ENCODE results near the gene RAP1A.

RAP1A gene

DNA sequence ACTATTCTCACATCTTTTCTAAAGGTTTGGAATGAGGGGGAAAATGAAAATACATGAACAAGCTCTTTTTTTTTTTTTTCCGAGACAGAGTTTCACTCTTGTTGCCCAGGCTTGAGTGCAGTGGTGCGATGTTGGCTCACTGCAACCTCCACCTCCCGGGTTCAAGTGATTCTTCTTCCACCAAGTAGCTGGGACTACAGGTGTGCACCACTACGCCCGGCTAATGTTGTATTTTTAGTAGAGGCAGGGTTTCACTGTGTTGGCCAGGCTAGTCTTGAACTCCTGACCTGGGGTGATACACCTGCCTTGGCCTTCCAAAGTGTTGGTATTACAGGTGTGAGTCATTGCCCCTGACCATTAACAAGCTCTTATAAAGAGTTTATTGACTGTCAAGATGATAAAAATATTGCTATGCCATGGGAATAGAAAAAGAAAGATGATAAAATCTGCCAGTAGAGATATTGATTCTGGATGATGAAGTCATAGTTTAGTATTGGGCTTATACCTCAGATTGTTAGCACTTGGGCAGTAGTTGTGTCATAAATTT lies 83.0 kb downstream of the RAP1A start:
- H3K9ac ChIP-seq (ENCODE audit: low read depth, low read length), result no peak overlapping the region
- no peaks in the 10 kb centered on the region for H3K9me3 ChIP-seq (ENCODE audit: insufficient read depth, low read length, severe bottlenecking)
- ATAC-seq (ENCODE audit: insufficient read depth, low read depth) (no peak), DNase-seq (no peak)
- no peak overlapping the region for H3K4me2 ChIP-seq (ENCODE audit: insufficient read depth, low read length)
- no peak overlapping the region for H2AFZ ChIP-seq (ENCODE audit: low read depth, low read length)
- H3K27ac ChIP-seq (ENCODE audit: low read length), result no peak overlapping the region
- H3K36me3 ChIP-seq (ENCODE audit: insufficient read depth, low read length), result peaks cover 71% of the 10 kb centered on the region
- H3K79me2 ChIP-seq (ENCODE audit: insufficient read depth, low read length), result no peaks in the 10 kb centered on the region
- no peak overlapping the region for H3K4me3 ChIP-seq (ENCODE audit: low read depth in 1 of 2, low read length in 2 of 2)
- TF ChIP-seq, protein P1, sequence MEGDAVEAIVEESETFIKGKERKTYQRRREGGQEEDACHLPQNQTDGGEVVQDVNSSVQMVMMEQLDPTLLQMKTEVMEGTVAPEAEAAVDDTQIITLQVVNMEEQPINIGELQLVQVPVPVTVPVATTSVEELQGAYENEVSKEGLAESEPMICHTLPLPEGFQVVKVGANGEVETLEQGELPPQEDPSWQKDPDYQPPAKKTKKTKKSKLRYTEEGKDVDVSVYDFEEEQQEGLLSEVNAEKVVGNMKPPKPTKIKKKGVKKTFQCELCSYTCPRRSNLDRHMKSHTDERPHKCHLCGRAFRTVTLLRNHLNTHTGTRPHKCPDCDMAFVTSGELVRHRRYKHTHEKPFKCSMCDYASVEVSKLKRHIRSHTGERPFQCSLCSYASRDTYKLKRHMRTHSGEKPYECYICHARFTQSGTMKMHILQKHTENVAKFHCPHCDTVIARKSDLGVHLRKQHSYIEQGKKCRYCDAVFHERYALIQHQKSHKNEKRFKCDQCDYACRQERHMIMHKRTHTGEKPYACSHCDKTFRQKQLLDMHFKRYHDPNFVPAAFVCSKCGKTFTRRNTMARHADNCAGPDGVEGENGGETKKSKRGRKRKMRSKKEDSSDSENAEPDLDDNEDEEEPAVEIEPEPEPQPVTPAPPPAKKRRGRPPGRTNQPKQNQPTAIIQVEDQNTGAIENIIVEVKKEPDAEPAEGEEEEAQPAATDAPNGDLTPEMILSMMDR (IDR thresholded peaks at IDR 0.05; ENCODE audit: borderline replicate concordance, extremely low read depth, low read length, poor library complexity, severe bottlenecking), result no peak
- no peak for TF ChIP-seq EZH2 (IDR thresholded peaks at IDR 0.05; ENCODE audit: borderline replicate concordance, low read depth, low read length, severe bottlenecking)
- H3K4me1 ChIP-seq (ENCODE audit: insufficient read depth, low read length), result no peaks in the 10 kb centered on the region
- no peaks in the 10 kb centered on the region for H3K27me3 ChIP-seq (ENCODE audit: insufficient read depth, low read length, poor library complexity)
- no peaks in the 10 kb centered on the region for H4K20me1 ChIP-seq (ENCODE audit: insufficient read depth, low read length)

DNA sequence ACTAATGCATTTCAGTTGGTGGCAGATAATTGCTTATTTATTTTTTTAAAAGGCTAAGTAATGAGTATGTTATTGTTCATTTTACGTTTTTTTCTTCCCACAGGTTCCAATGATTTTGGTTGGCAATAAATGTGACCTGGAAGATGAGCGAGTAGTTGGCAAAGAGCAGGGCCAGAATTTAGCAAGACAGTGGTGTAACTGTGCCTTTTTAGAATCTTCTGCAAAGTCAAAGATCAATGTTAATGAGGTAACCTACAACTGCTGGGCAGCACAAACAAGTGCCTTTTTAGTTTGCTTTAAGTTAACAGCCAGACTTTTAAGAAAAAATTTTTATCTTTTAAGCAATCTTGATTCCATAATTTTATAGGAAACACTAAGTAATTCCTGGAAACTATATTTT lies 84.7 kb downstream of the RAP1A start:
- H3K4me1 ChIP-seq (ENCODE audit: insufficient read depth, low read length), result no peaks in the 10 kb centered on the region
- no peak overlapping the region for H3K27ac ChIP-seq (ENCODE audit: low read length)
- H3K79me2 ChIP-seq (ENCODE audit: insufficient read depth, low read length), result no peaks in the 10 kb centered on the region
- H3K4me3 ChIP-seq (ENCODE audit: low read depth in 1 of 2, low read length in 2 of 2), result no peak overlapping the region
- no peaks in the 10 kb centered on the region for H3K27me3 ChIP-seq (ENCODE audit: insufficient read depth, low read length, poor library complexity)
- H4K20me1 ChIP-seq (ENCODE audit: insufficient read depth, low read length), result no peaks in the 10 kb centered on the region
- peaks cover 77% of the 10 kb centered on the region for H3K36me3 ChIP-seq (ENCODE audit: insufficient read depth, low read length)
- DNase-seq (no peak), ATAC-seq (ENCODE audit: insufficient read depth, low read depth) (no peak)
- no peak overlapping the region for H2AFZ ChIP-seq (ENCODE audit: low read depth, low read length)
- no peak overlapping the region for H3K4me2 ChIP-seq (ENCODE audit: insufficient read depth, low read length)
- no peaks in the 10 kb centered on the region for H3K9me3 ChIP-seq (ENCODE audit: insufficient read depth, low read length, severe bottlenecking)
- no peak for TF ChIP-seq EZH2 (IDR thresholded peaks at IDR 0.05; ENCODE audit: borderline replicate concordance, low read depth, low read length, severe bottlenecking)
- TF ChIP-seq, protein P1 (IDR thresholded peaks at IDR 0.05; ENCODE audit: borderline replicate concordance, extremely low read depth, low read length, poor library complexity, severe bottlenecking), result no peak
- no peak overlapping the region for H3K9ac ChIP-seq (ENCODE audit: low read depth, low read length)

DNA sequence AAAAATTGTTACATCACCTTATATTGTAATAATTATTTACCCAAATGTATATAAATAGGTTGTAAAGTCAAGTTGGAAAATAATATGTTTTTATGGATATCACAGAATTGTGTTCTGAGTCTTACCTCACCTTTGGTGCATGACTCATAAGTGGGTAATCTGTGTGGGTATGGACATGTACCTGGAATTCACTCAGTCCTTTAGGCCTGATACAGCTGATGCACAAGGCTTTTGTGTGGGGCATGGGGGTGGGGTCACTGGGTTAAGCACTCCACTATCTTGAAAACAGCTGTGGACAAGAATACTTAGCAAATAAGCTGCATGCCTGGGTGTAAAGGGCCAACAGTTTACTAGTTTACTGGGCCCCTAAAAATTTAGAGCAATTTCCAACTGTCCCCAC lies 85.2 kb downstream of the RAP1A start:
- no peaks in the 10 kb centered on the region for H4K20me1 ChIP-seq (ENCODE audit: insufficient read depth, low read length)
- ATAC-seq (ENCODE audit: insufficient read depth, low read depth) (no peak), DNase-seq (no peak)
- no peak overlapping the region for H3K27ac ChIP-seq (ENCODE audit: low read length)
- no peak overlapping the region for H3K4me3 ChIP-seq (ENCODE audit: low read depth in 1 of 2, low read length in 2 of 2)
- no peak overlapping the region for H3K4me2 ChIP-seq (ENCODE audit: insufficient read depth, low read length)
- H3K9ac ChIP-seq (ENCODE audit: low read depth, low read length), result no peak overlapping the region
- H3K36me3 ChIP-seq (ENCODE audit: insufficient read depth, low read length), result peaks cover 77% of the 10 kb centered on the region
- H3K79me2 ChIP-seq (ENCODE audit: insufficient read depth, low read length), result no peaks in the 10 kb centered on the region
- H3K27me3 ChIP-seq (ENCODE audit: insufficient read depth, low read length, poor library complexity), result no peaks in the 10 kb centered on the region
- TF ChIP-seq EZH2 (IDR thresholded peaks at IDR 0.05; ENCODE audit: borderline replicate concordance, low read depth, low read length, severe bottlenecking), result no peak
- TF ChIP-seq, protein P1 (IDR thresholded peaks at IDR 0.05; ENCODE audit: borderline replicate concordance, extremely low read depth, low read length, poor library complexity, severe bottlenecking), result no peak
- no peaks in the 10 kb centered on the region for H3K4me1 ChIP-seq (ENCODE audit: insufficient read depth, low read length)
- no peak overlapping the region for H2AFZ ChIP-seq (ENCODE audit: low read depth, low read length)
- no peaks in the 10 kb centered on the region for H3K9me3 ChIP-seq (ENCODE audit: insufficient read depth, low read length, severe bottlenecking)

DNA sequence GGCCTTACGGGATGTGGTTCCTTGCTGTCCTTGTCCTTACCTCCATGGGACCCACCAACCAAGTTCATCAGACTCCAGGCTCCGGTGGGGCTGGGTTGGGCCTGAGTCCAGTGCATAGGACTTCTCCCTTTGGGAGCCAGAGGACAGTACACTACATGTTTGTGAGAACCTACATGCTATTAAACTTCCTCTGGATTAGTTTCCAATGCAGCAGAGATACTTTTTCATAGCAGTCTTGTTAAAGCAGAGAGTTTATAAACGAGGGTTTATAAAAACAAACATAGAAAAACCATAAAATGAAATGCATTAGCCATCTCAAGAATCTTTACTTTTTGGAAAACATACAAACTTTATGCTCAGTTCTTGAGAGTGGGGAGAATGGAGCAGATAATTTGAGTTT lies 86.3 kb downstream of the RAP1A start:
- no peak overlapping the region for H3K27ac ChIP-seq (ENCODE audit: low read length)
- peaks cover 71% of the 10 kb centered on the region for H3K36me3 ChIP-seq (ENCODE audit: insufficient read depth, low read length)

More for the DNA sequence above, 86.3 kb downstream of the RAP1A start:
- Histone ChIP-seq H3K9ac (ENCODE audit: low read depth, low read length) (no peak overlapping the region), H4K20me1 (ENCODE audit: insufficient read depth, low read length) (no peaks in the 10 kb centered on the region), H3K4me3 (ENCODE audit: low read depth in 1 of 2, low read length in 2 of 2) (no peak overlapping the region), H3K4me1 (ENCODE audit: insufficient read depth, low read length) (no peaks in the 10 kb centered on the region), H3K27me3 (ENCODE audit: insufficient read depth, low read length, poor library complexity) (no peaks in the 10 kb centered on the region), H3K79me2 (ENCODE audit: insufficient read depth, low read length) (no peaks in the 10 kb centered on the region), H3K4me2 (ENCODE audit: insufficient read depth, low read length) (no peak overlapping the region), H2AFZ (ENCODE audit: low read depth, low read length) (no peak overlapping the region), H3K9me3 (ENCODE audit: insufficient read depth, low read length, severe bottlenecking) (no peaks in the 10 kb centered on the region)
- ATAC-seq (ENCODE audit: insufficient read depth, low read depth) (no peak), DNase-seq (no peak)
- TF ChIP-seq EZH2 (IDR thresholded peaks at IDR 0.05; ENCODE audit: borderline replicate concordance, low read depth, low read length, severe bottlenecking), result no peak
- TF ChIP-seq, protein P1 (IDR thresholded peaks at IDR 0.05; ENCODE audit: borderline replicate concordance, extremely low read depth, low read length, poor library complexity, severe bottlenecking), result no peak

Data from DND-41 (cell line).